Testis (tissue), 3 donors: ENCODE results near the gene TRIM29. TPM values are rescaled to one million over a fixed set of nuclear protein-coding genes. Genes with fewer than 3 reads are reported as not detected.
A peak's percentile ranks its signal among the peaks of the same experiment; 100 is the strongest.

Experiments used
- DNase-seq: peaks from one replicate; pipeline ENCODE4 v3.0.0-alpha.2; 2019
- H3K27ac ChIP-seq, 2 donors: fragments of 200-600 bp; sonication (generic); one replicate each; pipeline ENCODE4 v1.5.1; 2019
- H3K27me3 ChIP-seq: fragments of 200-600 bp; sonication (generic); one replicate; pipeline ENCODE4 v1.5.1; 2019
- H3K36me3 ChIP-seq: fragments of 200-600 bp; sonication (generic); one replicate; pipeline ENCODE4 v1.5.1; 2017; ENCODE audit warnings: low read depth; ENCODE audit errors: missing control alignments
- H3K4me1 ChIP-seq: fragments of 200-600 bp; sonication (generic); one replicate; pipeline ENCODE4 v1.5.1; 2019
- H3K4me3 ChIP-seq, 2 donors: fragments of 200-600 bp; sonication (generic); one replicate each; pipeline ENCODE4 v1.5.1; 2017 to 2019
- H3K9me3 ChIP-seq: fragments of 200-600 bp; sonication (generic); one replicate; pipeline ENCODE4 v1.5.1; 2017
- CTCF ChIP-seq, 3 experiments: fragments of 450-650 bp in 2 of 3; fragments of 200-600 bp in 1 of 3; sonication (generic) in 1 of 3; IDR thresholded peaks; one replicate each; pipeline ENCODE4 v1.5.1; 2016 to 2019; ENCODE audit warnings: antibody characterized with exemption in 3 of 3, mild to moderate bottlenecking in 2 of 3, moderate library complexity in 1 of 3
- POLR2A ChIP-seq: fragments of 450-650 bp; IDR thresholded peaks from one replicate; pipeline ENCODE4 v1.6.1; 2017; ENCODE audit warnings: antibody characterized with exemption, mild to moderate bottlenecking, moderate library complexity
- WGBS, 2 donors: methylation state at CpG; one replicate each; pipeline ENCODE4 v1.1.5; 2018; 5-methylcytosine and 5-hydroxymethylcytosine counted together
- intact Hi-C: fragments of 100-400 bp; cut with DNase I; formaldehyde crosslinking; loops from one replicate; pipeline ENCODE4 v1.15.1; 2023; ENCODE audit warnings: low total_unique reads
- polyA plus RNA-seq: library from polyadenylated mRNA; stranded (reverse); fragments of 350-450 nt; fragmentation: Illumina TruSeq; extraction: RNeasy Lipid Tissue Mini Kit (QIAGEN cat#74804); gene quantifications from one replicate; pipeline ENCODE4 v1.2.3, GENCODE V29; 2014; ENCODE audit warnings: low read depth, low replicate concordance; ENCODE audit not compliant: insufficient read depth
- total RNA-seq, 2 donors: library from RNA; depleted of rRNA; stranded (reverse); fragments of >200 nt; gene quantifications; one replicate each; pipeline ENCODE4 v1.2.3, GENCODE V29; 2016

The TRIM29 gene
- total and polyA plus RNA-seq, 3 donors from 2014 or later = 11.6 to 18.2 (median 12.3) TPM

GRCh38 chr11:120063686-120064340 lies 74.1 kb downstream of the TRIM29 start:
- no peak for DNase-seq
- Histone ChIP-seq H3K4me3 (no peak overlapping the region), H3K27me3 (no peaks in the 10 kb centered on the region), H3K36me3 (no peaks in the 10 kb centered on the region), H3K4me1 (no peaks in the 10 kb centered on the region), H3K27ac (no peak overlapping the region), H3K9me3 (no peaks in the 10 kb centered on the region)
- TF ChIP-seq CTCF (IDR thresholded peaks at IDR 0.05) (no peak), POLR2A (no peak)
- WGBS, 2 donors = 76 to 94% methylated on average over 3 to 7 of the region's 7 CpGs
- intact Hi-C loops = no loop called here

- Histone ChIP-seq H3K27ac (no peak overlapping the region), H3K27me3 (no peaks in the 10 kb centered on the region), H3K9me3 (no peaks in the 10 kb centered on the region), H3K36me3 (no peaks in the 10 kb centered on the region), H3K4me1 (no peaks in the 10 kb centered on the region), H3K4me3 (no peak overlapping the region)
- TF ChIP-seq POLR2A (no peak), CTCF (IDR thresholded peaks at IDR 0.05) (no peak)
- DNase-seq = no peak
- intact Hi-C loops = no loop called here
- WGBS, 2 donors = 45 to 63% methylated on average over 7 of the region's 7 CpGs
Observed at GRCh38 chr11:120062561-120062930, 75.4 kb downstream of the TRIM29 start.

- Histone ChIP-seq H3K36me3 (no peaks in the 10 kb centered on the region), H3K4me1 (no peaks in the 10 kb centered on the region), H3K9me3 (no peaks in the 10 kb centered on the region), H3K4me3 (no peak overlapping the region), H3K27ac (no peak overlapping the region), H3K27me3 (no peaks in the 10 kb centered on the region)
- intact Hi-C loops = no loop called here
- WGBS, 2 donors = 33 to 59% methylated on average over 23 to 28 of the region's 28 CpGs
- DNase-seq = peak; percentile 55
- TF ChIP-seq POLR2A (no peak), CTCF (IDR thresholded peaks at IDR 0.05) (peak in 1 of 3 experiments; percentile 8)
Observed at GRCh38 chr11:120061761-120062560, 76.0 kb downstream of the TRIM29 start.

Other genes with a start within 250 kb of the TRIM29 start
- 10 to 100 TPM in 1 of 2 donors, 1 to 10 TPM in 1; 8.5 to 11.0 TPM for gene OAF, start 72.9 kb upstream of the TRIM29 start, total RNA-seq
- gene OAF, start 72.9 kb upstream of the TRIM29 start, polyA plus RNA-seq = 22.6 TPM
- under 1 TPM; 0.16 to 0.31 TPM for gene POU2F3, start 102.0 kb upstream of the TRIM29 start, total RNA-seq
- gene POU2F3, start 102.0 kb upstream of the TRIM29 start, polyA plus RNA-seq = 0.49 TPM
- 10 to 100 TPM; 12.6 to 14.0 TPM for gene TLCD5, start 187.2 kb upstream of the TRIM29 start, total RNA-seq
- 7.9 TPM for gene TLCD5, start 187.2 kb upstream of the TRIM29 start, polyA plus RNA-seq
- gene ARHGEF12, start 198.3 kb upstream of the TRIM29 start, total RNA-seq = 10 to 100 TPM; 72.7 to 74.1 TPM
- 26.6 TPM for gene ARHGEF12, start 198.3 kb upstream of the TRIM29 start, polyA plus RNA-seq